Right lobe of liver (tissue), 4 donors: ENCODE results near the gene TAB2.

Experiments used
- POLR2A ChIP-seq: fragments of 450-650 bp; IDR thresholded peaks from one replicate; pipeline ENCODE4 v1.6.1; 2017; ENCODE audit warnings: antibody characterized with exemption, mild to moderate bottlenecking
- TF ChIP-seq, protein P1 (sequence below), 4 donors: fragments of 200-600 bp in 3 of 4; fragments of 450-650 bp in 1 of 4; IDR thresholded peaks; one replicate each; pipeline versions ENCODE4 v1.5.1 to v1.8.0; 2016 to 2022; ENCODE audit warnings: antibody characterized with exemption in 4 of 4, mild to moderate bottlenecking in 2 of 4
- donor health status: DM: no; HTN: no; CAD: no.
- donor health status: DM: no; HTN: no; CAD: no.
- donor health status: DM: no; HTN: yes; CAD: no.

DNA sequence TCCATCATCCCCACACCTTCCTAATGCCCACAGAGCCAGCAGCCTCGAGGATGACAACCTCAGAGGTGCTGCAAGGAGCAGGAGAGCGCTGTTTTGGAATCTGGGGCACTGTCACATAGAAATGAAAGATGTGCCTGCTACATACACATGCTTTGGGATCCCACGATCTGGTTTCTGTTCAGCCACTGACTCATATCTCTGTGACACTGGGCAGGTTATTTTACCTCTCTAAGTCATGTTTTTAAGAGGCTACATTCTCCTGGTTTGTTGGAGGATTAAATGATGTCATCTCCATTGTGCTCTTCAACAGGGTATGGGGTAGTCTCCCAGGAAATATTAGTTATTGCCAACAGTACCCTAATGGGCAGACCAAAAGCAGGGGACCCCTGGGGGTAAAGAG lies 32.6 kb upstream of the TAB2 start:
- TF ChIP-seq, protein P1, sequence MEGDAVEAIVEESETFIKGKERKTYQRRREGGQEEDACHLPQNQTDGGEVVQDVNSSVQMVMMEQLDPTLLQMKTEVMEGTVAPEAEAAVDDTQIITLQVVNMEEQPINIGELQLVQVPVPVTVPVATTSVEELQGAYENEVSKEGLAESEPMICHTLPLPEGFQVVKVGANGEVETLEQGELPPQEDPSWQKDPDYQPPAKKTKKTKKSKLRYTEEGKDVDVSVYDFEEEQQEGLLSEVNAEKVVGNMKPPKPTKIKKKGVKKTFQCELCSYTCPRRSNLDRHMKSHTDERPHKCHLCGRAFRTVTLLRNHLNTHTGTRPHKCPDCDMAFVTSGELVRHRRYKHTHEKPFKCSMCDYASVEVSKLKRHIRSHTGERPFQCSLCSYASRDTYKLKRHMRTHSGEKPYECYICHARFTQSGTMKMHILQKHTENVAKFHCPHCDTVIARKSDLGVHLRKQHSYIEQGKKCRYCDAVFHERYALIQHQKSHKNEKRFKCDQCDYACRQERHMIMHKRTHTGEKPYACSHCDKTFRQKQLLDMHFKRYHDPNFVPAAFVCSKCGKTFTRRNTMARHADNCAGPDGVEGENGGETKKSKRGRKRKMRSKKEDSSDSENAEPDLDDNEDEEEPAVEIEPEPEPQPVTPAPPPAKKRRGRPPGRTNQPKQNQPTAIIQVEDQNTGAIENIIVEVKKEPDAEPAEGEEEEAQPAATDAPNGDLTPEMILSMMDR (IDR thresholded peaks at IDR 0.05), result no peak
- TF ChIP-seq POLR2A, result no peak
